Measurements from ENCODE around the gene ABI3. TPM values are rescaled to one million over a fixed set of nuclear protein-coding genes. Genes with fewer than 3 reads are reported as not detected.

The ABI3 gene
- total RNA-seq, 1 experiment from 2014 or later: not detected

Other genes starting within 250 kb of the ABI3 start
- gene GIP, start 242.1 kb upstream of the ABI3 start, total RNA-seq (2022): not detected in 2 replicates
- gene IGF2BP1, start 213.3 kb upstream of the ABI3 start, total RNA-seq (2022): 0.02 and 0.27 TPM in 2 replicates
- 0.05 TPM in 1 of 2 replicates, not detected in the other for gene B4GALNT2, start 77.9 kb upstream of the ABI3 start, total RNA-seq (2022)
- not detected in 2 replicates for gene GNGT2, start 133 bp upstream of the ABI3 start, total RNA-seq (2022)
- not detected in 2 replicates for gene PHOSPHO1, start 20.1 kb downstream of the ABI3 start, total RNA-seq (2022)
- 18.8 and 19.6 TPM in 2 replicates for gene ZNF652, start 151.5 kb downstream of the ABI3 start, total RNA-seq (2022)
- 122 and 134 TPM in 2 replicates for gene PHB1, start 204.2 kb downstream of the ABI3 start, total RNA-seq (2022)

Data from MCF 10A (cell line).